ENCODE data around the gene CATSPER1.
A peak's percentile ranks its signal among the peaks of the same experiment; 100 is the strongest.
"Not testable (repeated sequence)": the region's sequence is repeated elsewhere in the genome, so short reads cannot be mapped to it uniquely, and the experiment has no call there.

The CATSPER1 gene

DNA sequence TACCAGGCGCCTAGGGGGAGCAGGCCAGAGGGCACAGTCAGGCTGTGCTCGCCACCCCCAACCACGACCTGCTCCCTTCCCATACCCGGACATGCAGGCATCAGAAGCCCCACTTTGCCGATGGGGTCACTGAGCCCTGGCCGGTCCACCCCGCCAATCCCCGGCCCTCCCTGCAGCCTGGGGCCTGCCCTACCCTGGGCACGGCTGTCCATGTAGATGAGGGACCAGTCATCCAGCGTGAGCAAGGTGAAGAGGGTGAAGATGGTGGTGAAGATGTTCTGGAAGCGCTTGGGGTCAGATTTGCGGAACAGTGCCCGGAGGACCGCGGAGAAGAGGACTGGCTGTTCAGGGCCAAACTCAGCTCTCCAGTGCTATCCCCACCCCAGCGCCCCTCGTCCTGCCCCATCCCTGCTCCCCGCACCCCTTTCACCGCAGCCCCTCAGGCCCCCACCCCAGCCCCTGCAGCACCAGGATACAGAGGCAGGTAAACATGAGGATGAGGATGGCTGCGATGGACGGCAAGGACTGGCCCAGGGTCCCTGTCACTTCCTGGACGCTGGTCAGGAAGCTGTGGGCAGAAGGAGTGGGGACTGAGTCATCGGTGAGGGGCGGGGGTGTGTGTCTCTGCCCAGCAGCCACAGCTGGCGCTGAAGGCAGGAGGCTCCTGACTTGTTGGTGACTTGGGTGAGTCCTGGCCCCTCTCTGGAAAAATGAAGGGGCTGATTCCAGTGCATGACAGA, 5.5 kb downstream of the CATSPER1 start:
- no peak for DNase-seq

- DNase-seq, result no peak
Observed at GRCh38 chr11:66020212-66020611, 6.1 kb downstream of the CATSPER1 start.

DNA sequence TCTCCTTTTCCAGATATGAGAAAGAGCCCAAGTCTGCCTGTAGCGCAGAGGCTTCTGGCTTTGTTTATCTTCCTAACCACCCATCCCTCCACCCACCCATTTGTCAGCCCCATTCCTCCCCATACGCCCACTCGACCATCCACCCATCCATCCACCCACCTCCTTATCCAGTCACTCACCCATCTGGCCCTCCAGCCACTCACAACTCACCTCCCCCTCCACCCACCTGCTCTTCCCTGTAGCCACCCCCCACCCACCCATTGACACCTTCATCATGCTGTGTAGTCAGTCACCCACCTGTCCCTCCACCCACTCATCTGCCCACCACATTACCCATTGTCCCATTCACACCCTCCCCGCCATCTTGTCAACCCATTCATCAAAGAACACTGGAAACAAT, 9.0 kb downstream of the CATSPER1 start:
- no peak for DNase-seq

GRCh38 chr11:66016793-66017177, 9.5 kb downstream of the CATSPER1 start:
- no peak for DNase-seq

DNA sequence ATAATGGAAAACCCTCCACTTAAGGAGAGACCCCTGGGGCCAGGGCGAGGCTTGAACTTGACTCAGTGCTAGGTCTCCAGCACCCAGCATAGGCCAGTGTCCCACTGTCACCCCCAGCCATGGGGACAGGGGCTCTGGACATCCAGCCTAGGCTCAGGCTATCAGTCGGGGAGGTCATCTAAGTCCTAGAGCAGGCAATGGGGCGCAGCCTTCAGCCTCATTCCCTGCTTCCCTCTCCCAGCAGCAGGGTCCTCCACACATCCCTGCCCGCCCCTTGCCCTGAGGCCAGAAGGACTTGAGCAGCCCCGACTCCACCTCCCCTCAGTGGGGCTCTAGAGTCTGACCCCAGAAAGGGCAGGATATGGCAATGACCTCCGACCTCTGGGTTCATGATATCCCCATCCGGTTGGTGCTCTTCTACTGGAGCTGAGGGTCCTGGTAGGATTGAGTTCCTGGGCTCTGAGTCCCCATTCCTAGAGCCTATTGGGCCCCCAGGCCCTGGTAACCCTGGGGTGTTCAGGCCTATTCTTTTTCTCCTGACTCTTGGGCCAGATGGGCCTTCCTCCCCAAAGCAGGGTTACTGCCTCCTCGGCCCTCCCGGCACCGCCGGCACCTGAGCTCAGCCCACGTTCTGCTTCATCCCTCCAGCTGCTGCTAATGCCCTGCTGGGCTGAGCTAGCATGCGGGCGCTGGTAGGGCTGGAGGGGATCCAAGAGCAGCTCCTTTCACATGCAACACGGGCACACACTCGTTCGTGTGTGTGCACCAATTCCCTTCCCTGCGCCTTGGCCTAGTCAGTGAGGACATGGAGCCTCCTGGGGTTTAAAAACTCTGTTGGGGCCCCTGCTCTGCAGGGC, 10.1 kb downstream of the CATSPER1 start:
- no peak for DNase-seq

GRCh38 chr11:66015454-66015881, 10.8 kb downstream of the CATSPER1 start:
- no peak for DNase-seq

GRCh38 chr11:66014804-66015453, 11.3 kb downstream of the CATSPER1 start:
- no peak for DNase-seq

DNA sequence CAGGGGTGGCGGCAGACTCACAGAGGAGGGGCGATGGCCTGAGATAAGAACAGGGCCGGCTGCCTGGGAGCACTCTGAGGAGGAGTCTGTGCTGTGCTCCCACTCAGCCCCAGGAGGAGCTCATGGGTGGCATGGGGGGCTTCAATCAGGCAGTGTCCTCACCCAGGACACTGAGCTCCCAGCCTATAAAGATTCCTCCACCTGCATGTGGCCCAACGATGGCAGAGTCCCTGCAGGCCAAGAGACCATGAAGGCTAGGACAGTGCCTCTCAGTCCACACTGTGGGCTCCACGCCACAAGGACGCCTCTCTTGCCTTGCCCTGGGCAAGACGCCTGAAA, 12.5 kb downstream of the CATSPER1 start:
- DNase-seq, result no peak

DNA sequence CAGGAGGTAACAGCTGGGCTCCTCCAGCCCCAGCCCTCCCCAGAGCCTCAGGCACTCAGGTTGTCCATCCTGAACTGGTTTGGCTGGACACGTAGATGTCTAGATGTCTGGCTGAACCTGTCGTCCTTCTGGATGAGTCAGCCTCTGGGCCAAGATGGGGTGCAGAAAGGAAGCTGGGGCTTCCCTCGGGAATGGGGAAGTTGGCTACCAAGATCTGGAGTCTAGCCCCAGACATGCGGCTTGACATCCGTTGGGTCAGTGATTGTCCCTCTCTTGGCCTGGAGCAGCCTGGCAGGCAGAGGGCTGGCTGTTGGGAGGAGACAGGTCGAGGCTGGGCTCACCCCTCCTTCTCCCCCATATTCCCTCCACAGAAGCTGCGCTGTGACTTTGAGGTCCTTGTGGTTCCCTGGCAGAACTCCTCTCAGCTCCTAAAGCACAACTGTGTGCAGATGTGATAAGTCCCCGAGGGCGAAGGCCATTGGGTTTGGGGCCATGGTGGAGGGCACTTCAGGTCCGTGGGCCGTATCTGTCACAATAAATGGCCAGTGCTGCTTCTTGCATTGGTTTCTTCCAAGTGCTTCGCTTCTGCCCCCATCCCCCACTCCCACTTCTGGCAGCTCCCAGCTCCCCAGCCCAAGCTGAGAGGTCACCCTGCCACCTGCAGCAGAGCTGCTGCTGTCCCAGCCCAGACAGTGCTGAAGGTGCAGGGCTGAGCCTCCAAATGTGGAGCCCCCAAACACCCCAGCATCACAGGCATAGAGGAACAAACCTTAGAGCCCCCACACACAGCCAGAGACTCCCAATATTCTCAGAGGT, 13.1 kb downstream of the CATSPER1 start:
- DNase-seq, result no peak

DNA sequence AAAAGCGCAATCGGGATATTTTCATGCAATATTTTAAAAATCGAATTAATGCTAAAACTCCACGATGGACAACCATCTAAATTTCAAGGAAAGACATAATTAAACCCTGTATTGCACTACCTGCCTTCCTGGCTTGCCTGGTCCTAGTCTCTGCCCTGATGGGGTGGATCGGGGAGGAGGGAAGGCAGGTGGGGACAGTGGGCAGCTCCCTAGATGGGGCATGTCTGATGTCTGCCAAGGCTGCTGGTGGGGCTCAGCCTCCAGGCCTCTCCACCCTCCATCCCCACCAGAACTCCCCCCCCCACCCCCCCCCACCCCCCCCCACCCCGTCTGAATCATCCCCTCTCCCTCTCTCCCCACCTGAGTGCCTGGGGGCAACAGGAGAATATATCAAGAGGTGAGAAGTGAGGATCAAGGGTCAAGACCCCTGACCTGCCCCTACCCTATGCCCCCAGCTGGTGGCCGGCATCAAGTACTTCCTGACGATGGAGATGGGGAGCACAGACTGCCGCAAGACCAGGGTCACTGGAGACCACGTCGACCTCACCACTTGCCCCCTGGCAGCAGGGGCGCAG, 13.8 kb downstream of the CATSPER1 start:
- DNase-seq, result no peak

GRCh38 chr11:66011785-66012303, 14.4 kb downstream of the CATSPER1 start, which contains the start of gene CST6:
CST6 (plus strand) TSS chr11:66012008; CDS start chr11:66012045, 37 bp downstream.
- DNase-seq, result peak; percentile 43

- no peak for DNase-seq
Observed at GRCh38 chr11:66011239-66011784, 15.0 kb downstream of the CATSPER1 start.

GRCh38 chr11:66010036-66010435, 16.2 kb downstream of the CATSPER1 start:
- not testable (repeated sequence) for DNase-seq

DNA sequence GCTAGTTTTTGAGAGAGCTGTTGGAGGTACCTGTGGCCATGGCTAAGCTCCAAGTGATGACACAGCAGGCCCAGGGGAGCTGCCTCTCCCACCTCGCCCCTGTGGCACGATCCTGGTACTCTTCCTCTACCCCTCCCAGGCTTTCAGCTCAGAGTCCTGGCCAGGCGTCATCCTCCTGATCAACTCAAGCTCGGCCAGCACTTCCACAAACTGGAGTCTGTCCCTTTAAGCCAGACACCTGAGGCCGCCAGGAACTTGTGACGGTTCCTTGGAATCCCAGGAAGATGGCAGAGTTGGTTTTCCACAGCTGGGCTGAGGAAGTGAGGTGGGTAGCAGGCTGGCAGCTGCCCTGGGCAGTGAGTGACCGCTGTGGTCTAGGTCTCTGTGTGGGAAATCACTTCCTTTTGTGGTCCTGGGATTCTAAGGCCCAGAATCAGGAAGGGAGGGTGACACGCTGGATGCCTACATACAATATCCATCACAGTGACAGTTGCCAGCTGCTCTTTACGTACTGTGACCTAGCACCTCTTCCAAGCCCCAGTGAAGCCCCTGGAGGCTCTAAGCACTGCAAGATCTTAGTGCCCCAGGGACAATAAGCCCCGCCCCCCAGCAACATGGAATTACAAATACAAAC, 17.7 kb downstream of the CATSPER1 start:
- DNase-seq, result no peak

DNA sequence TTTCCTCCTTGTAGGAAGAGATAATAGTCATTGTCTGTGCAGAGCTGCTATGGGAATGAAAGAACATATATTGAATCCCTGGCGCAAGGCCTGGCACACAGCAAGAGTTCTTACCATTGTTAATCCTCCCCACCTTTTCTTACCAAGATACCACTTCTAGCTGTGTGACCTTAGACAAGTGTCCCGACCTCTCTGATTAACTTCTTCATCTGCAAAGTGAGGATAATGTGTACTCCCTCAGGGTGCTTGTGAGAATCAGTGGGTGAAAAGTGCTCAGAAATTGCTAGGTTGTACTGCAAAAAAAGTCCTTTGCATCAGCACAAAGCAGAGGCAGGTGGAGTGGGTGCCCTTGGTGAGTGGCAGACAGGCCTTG, 18.2 kb downstream of the CATSPER1 start:
- no peak for DNase-seq

GRCh38 chr11:66007201-66007634, 19.1 kb downstream of the CATSPER1 start:
- DNase-seq, result no peak

DNA sequence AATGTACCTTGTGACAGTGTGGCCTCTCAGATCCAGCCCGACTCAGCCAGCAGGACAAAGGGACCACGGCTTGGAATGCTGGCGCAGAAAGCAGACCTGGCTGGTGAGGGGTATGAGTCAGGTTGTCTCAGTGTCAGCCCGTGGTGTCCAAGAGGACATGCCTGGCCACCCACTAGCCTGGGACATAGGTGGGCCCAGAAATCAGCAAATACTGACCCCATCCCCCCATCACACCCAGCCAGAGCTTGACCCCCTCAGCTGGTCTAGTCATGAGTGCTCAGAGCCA, 19.4 kb downstream of the CATSPER1 start:
- DNase-seq, result no peak

DNA sequence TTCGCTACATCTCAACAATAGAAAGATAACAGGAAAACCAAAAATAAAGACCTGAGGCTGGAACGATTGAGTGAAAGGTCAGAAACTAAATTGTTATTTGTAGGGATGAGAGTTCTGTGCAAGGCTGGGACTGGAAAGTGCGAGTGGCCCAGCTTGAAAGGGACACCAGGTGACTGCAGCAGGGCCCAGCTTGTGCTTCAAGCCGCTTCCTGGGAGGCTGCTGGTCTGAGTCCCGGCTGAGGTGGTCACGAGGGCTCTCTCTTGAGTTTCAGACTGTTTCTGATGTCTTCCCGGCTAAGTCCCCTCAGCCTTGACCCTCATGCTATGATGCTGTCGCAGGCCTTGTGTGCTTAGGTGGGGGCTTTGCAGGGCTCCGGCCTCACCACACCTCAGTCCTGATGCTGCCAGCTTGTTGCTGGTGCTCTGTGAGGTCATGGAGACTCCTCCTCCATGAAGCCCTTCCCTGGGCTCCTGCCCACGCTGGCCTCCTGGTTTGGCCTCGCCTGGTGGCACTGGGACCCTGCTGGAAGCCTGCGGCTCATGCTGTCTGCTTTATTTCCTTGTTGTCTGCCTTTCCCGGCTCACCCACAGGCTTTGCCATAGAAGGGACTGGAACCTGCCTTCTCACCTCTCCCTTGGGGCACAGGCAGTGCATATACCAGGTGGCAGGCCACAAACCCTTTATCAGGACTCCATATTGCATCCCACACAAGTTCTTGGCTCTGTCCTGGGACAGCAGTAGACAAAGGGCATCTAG, 20.0 kb downstream of the CATSPER1 start:
- no peak for DNase-seq

DNA sequence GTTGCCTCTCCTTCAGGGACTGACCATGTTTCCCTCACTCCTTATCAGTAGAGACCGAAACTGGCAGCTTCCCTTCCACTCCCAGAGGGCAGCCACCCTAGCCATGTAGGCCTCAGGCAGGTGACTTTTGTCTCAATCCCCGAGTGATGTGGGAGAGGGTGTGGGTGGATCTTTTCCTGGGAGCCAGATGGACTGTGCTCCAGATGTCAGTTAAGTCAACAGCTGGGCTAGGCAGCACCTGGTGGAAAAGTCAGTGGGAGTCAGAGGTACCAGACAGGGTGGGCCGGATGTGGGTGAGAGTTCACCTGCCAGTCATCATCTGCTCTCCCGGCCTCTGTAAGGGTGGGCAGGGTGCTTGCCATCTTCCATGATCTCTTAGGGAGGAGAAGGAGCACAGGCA, 22.1 kb downstream of the CATSPER1 start:
- DNase-seq, result no peak

GRCh38 chr11:66003291-66003690, 23.0 kb downstream of the CATSPER1 start:
- DNase-seq, result no peak
